ENCODE measurements around the gene PI4KB.

PI4KB gene

DNA sequence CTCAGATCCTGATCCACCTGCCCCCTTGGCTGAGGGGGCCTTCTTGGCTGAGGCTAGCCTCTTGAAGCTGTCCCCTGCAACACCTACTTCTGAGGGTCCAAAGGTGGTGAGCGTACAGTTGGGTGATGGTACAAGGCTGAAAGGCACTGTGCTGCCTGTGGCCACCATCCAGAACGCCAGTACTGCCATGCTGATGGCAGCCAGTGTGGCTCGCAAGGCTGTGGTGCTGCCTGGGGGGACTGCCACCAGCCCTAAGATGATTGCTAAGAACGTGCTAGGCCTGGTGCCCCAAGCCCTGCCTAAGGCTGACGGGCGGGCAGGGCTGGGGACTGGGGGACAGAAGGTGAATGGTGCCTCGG is 39.9 kb downstream of the PI4KB start:
- Histone ChIP-seq H3K9ac (no peak overlapping the region), H3K4me1 (peaks cover 4% of the 10 kb centered on the region), H3K27ac (no peak overlapping the region), H2AFZ (no peak overlapping the region), H3K79me2 (peaks cover 9% of the 10 kb centered on the region), H3K36me3 (ENCODE audit: control insufficient read depth, insufficient read depth, low read length) (no peaks in the 10 kb centered on the region), H3K9me3 (ENCODE audit: control insufficient read depth, low read length) (no peaks in the 10 kb centered on the region), H3K4me2 (ENCODE audit: low read length) (no peak overlapping the region), H3K4me3 (ENCODE audit: low read depth, low read length) (no peak overlapping the region), H3K27me3 (ENCODE audit: control insufficient read depth, insufficient read depth, low read length) (no peaks in the 10 kb centered on the region)
- TF ChIP-seq, protein P1, sequence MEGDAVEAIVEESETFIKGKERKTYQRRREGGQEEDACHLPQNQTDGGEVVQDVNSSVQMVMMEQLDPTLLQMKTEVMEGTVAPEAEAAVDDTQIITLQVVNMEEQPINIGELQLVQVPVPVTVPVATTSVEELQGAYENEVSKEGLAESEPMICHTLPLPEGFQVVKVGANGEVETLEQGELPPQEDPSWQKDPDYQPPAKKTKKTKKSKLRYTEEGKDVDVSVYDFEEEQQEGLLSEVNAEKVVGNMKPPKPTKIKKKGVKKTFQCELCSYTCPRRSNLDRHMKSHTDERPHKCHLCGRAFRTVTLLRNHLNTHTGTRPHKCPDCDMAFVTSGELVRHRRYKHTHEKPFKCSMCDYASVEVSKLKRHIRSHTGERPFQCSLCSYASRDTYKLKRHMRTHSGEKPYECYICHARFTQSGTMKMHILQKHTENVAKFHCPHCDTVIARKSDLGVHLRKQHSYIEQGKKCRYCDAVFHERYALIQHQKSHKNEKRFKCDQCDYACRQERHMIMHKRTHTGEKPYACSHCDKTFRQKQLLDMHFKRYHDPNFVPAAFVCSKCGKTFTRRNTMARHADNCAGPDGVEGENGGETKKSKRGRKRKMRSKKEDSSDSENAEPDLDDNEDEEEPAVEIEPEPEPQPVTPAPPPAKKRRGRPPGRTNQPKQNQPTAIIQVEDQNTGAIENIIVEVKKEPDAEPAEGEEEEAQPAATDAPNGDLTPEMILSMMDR (IDR thresholded peaks at IDR 0.05): no peak

DNA sequence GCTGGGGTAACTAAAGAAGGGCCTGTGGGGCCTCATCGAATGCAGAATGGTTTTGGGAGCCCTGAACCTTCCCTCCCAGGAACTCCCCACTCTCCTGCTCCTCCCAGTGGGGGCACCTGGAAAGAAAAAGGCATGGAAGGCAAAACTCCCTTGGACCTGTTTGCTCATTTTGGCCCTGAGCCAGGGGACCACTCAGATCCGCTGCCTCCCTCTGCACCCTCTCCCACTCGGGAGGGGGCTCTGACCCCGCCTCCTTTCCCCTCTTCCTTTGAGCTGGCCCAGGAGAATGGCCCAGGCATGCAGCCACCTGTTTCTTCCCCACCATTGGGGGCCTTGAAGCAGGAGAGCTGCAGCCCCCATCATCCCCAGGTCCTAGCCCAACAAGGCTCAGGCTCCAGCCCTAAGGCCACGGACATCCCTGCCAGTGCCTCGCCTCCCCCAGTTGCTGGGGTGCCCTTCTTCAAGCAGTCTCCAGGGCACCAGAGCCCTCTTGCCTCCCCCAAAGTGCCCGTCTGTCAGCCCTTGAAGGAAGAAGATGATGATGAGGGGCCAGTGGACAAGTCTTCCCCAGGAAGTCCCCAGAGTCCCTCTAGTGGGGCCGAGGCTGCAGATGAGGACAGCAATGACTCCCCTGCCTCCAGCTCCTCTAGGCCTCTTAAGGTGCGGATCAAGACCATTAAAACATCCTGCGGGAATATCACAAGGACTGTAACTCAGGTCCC is 40.4 kb downstream of the PI4KB start:
- Histone ChIP-seq H3K27ac (no peak overlapping the region), H3K27me3 (ENCODE audit: control insufficient read depth, insufficient read depth, low read length) (no peaks in the 10 kb centered on the region), H3K4me3 (ENCODE audit: low read depth, low read length) (no peak overlapping the region), H2AFZ (no peak overlapping the region), H3K79me2 (peaks cover 9% of the 10 kb centered on the region), H3K4me2 (ENCODE audit: low read length) (no peak overlapping the region), H3K9ac (no peak overlapping the region), H3K36me3 (ENCODE audit: control insufficient read depth, insufficient read depth, low read length) (no peaks in the 10 kb centered on the region), H3K4me1 (peaks cover 4% of the 10 kb centered on the region), H3K9me3 (ENCODE audit: control insufficient read depth, low read length) (no peaks in the 10 kb centered on the region)
- TF ChIP-seq, protein P1 (IDR thresholded peaks at IDR 0.05): no peak

DNA sequence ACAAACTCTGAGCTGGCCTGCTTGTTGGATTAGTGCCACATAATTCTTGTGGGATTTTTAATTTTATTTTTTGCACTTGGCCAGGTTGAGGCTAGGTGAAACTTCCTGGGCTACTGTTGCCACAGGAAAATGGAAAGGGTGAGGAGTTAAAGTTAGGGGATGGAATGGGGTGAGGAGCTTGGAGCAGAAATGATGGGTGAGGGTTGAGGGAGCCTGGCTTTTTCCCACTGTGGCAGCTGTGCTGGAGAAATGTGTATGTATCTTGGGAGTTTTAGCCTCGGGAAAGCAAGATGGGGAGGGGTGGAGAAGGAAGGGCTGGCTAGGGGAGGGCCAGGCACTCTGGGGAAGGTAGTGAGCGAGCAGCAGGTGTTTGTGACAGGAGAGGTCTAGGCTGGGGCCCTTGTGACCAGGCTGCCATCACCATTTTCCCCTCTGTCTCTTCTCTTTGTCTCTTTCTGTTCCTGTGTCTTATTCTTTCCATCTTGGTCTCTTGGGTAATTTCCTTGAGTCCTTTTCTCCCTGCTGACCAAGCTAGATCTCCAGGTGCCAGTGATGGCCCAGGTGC is 43.1 kb downstream of the PI4KB start:
- Histone ChIP-seq H3K79me2 (peaks cover 8% of the 10 kb centered on the region), H3K9ac (no peak overlapping the region), H3K36me3 (ENCODE audit: control insufficient read depth, insufficient read depth, low read length) (no peaks in the 10 kb centered on the region), H3K4me3 (ENCODE audit: low read depth, low read length) (peak overlapping the region; percentile 100), H3K9me3 (ENCODE audit: control insufficient read depth, low read length) (no peaks in the 10 kb centered on the region), H3K4me2 (ENCODE audit: low read length) (peak overlapping the region; percentile 97), H3K4me1 (peaks cover 4% of the 10 kb centered on the region), H2AFZ (no peak overlapping the region), H3K27ac (peak overlapping the region; percentile 100), H3K27me3 (ENCODE audit: control insufficient read depth, insufficient read depth, low read length) (no peaks in the 10 kb centered on the region)
- TF ChIP-seq, protein P1 (IDR thresholded peaks at IDR 0.05): no peak

DNA sequence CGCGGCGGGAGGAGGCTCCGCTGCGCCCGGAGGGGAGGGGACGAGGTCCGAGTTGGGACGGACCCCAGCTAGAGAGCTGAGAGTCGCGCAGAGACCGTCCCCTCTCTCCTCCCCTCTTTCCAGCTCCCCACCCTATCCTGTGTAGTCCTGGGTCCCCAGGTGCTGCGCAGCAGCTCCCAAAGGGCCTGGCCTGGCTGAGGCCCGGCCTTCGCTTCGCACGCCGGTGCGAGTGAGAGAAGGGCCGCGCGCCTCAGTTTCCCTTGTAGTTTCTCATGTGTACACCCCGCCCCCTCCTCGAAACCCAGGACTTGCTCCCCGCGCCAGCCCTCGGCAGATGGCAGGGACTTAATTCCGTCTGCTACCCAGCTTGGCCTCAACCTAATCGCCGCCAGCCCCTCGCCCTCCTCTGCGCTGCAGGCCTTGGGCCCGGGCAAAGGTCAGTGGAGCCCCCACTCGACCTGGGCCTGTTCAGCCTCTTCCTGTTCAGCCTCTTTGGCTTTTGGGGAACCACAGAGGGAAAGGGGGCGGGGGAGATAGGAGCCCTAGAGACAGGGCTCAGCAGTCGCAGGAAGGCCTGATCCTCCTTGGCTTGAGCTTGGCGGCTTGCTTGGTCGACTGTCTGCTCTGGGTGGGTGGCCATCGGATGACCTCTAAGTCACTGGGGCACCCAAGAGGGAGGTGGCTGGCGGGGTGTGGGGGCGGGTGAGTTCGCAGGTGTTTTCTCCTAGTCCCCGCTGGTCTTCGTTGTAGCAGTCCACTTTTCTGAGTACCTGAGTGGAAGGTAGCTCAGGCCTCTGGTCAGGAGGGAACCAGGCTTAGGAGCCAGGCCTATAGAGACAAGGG is 44.1 kb downstream of the PI4KB start:
- Histone ChIP-seq H3K9ac (peak overlapping the region; percentile 76), H3K4me3 (ENCODE audit: low read depth, low read length) (peak overlapping the region; percentile 100), H3K4me1 (peaks cover 4% of the 10 kb centered on the region), H3K27me3 (ENCODE audit: control insufficient read depth, insufficient read depth, low read length) (no peaks in the 10 kb centered on the region), H3K36me3 (ENCODE audit: control insufficient read depth, insufficient read depth, low read length) (no peaks in the 10 kb centered on the region), H3K9me3 (ENCODE audit: control insufficient read depth, low read length) (no peaks in the 10 kb centered on the region), H3K79me2 (peaks cover 5% of the 10 kb centered on the region), H3K27ac (peak overlapping the region; percentile 100), H2AFZ (peak overlapping the region; percentile 78), H3K4me2 (ENCODE audit: low read length) (peak overlapping the region; percentile 97)
- TF ChIP-seq, protein P1 (IDR thresholded peaks at IDR 0.05): no peak

Data from parathyroid adenoma (tissue), 2 donors.